MCF 10A (cell line): Measurements from ENCODE around the gene SH3BP4. TPM values are rescaled to one million over a fixed set of nuclear protein-coding genes. Genes with fewer than 3 reads are reported as not detected.

Source experiments
- BruUV-seq: library from RNA; stranded (reverse); fragments of 400-500 nt; replicated peaks from 2 replicates; lab custom pipeline; 2021; lab: Mats Ljungman, UMichigan
- CTCF ChIA-PET: fragments of 300-600 bp; sonication (Branson Sonifier 250); formaldehyde crosslinking; extraction: SDS; loops from one replicate; lab custom pipeline; 2021; ENCODE audit warnings: antibody characterized with exemption, inconsistent platforms; lab: Yijun Ruan, JAX
- POLR2A ChIA-PET: fragments of 300-600, 350-650 bp; sonication (Branson Sonifier 250); formaldehyde crosslinking; extraction: SDS; loops from one replicate; lab custom pipeline; 2020; ENCODE audit warnings: antibody characterized with exemption, inconsistent platforms; lab: Yijun Ruan, JAX
- DNase-seq: peaks from one replicate; pipeline ENCODE4 v3.0.0-alpha.2; 2018; ENCODE audit not compliant: unreplicated experiment
- H3K27ac Mint-ChIP-seq: one replicate; pipeline ENCODE4 v1.8.0; 2022; ENCODE audit warnings: mild to moderate bottlenecking, low read depth, mixed read lengths; ENCODE audit not compliant: unreplicated experiment
- H3K27me3 Mint-ChIP-seq: one replicate; pipeline ENCODE4 v1.8.0; 2022; ENCODE audit warnings: mixed read lengths; ENCODE audit not compliant: insufficient read depth, unreplicated experiment
- H3K36me3 Mint-ChIP-seq: one replicate; pipeline ENCODE4 v1.8.0; 2022; ENCODE audit warnings: mild to moderate bottlenecking, moderate library complexity, mixed read lengths; ENCODE audit not compliant: insufficient read depth, unreplicated experiment
- H3K4me1 Mint-ChIP-seq: one replicate; pipeline ENCODE4 v1.8.0; 2022; ENCODE audit warnings: mixed read lengths; ENCODE audit not compliant: insufficient read depth, unreplicated experiment
- H3K4me3 Mint-ChIP-seq: one replicate; pipeline ENCODE4 v1.8.0; 2022; ENCODE audit warnings: mild to moderate bottlenecking, moderate library complexity, mixed read lengths; ENCODE audit not compliant: unreplicated experiment
- H3K9me3 Mint-ChIP-seq: one replicate; pipeline ENCODE4 v1.8.0; 2022; ENCODE audit warnings: mixed read lengths; ENCODE audit not compliant: unreplicated experiment
- intact Hi-C: fragments of 100-400 bp; cut with micrococcal nuclease; formaldehyde crosslinking; loops from 2 replicates; pipeline ENCODE4 v1.14.1; 2022
- total RNA-seq: library from RNA; stranded (reverse); gene quantifications from 2 replicates; pipeline ENCODE4 v1.2.3, GENCODE V29; 2022
- TF ChIP-seq, protein P1 (sequence below): fragments of 200-600 bp; IDR thresholded peaks from one replicate; pipeline ENCODE4 v1.8.0; 2022; ENCODE audit warnings: antibody characterized with exemption, mild to moderate bottlenecking; ENCODE audit not compliant: unreplicated experiment

The SH3BP4 gene
- total RNA-seq, 1 experiment from 2014 or later: 59.7 TPM

DNA sequence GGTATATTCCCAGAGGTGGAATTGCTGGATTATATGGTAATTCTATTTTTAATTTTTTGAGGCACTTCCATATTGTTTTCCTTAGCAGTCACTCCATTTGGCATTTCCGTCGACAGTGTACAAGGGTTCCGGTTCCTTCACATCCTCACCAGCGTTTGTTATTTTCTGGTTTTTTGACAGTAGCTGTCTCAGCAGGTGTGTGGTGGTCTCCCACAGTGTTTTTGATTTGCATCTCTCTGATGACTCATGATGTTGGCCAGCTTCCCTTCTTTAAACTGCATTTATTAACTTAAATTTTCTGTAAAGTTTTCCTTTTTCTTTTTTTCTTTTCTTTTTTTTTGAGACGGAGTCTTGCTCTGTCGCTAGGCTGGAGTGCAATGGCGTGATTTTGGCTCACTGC is 19.7 kb downstream of the SH3BP4 start:
- no peaks in the 10 kb centered on the region for H3K9me3 Mint-ChIP-seq
- no peak overlapping the region for H3K4me3 Mint-ChIP-seq
- H3K4me1 Mint-ChIP-seq: peaks cover 34% of the 10 kb centered on the region
- no peak overlapping the region for H3K27ac Mint-ChIP-seq
- no peaks in the 10 kb centered on the region for H3K27me3 Mint-ChIP-seq
- ChIA-PET POLR2A (interaction anchor here (0.9 to 1.6 kb wide), 4 partner anchors 15 to 56 kb away, joined by 3 to 5 read pairs (median 4); no protein-coding TSS in a partner anchor), CTCF (interaction anchor here (0.6 to 1.3 kb wide), 2 partner anchors 48 to 407 kb away, joined by 3 to 4 read pairs; no protein-coding TSS in a partner anchor)
- intact Hi-C loops: no loop called here
- H3K36me3 Mint-ChIP-seq: peaks cover 12% of the 10 kb centered on the region
- TF ChIP-seq, protein P1, sequence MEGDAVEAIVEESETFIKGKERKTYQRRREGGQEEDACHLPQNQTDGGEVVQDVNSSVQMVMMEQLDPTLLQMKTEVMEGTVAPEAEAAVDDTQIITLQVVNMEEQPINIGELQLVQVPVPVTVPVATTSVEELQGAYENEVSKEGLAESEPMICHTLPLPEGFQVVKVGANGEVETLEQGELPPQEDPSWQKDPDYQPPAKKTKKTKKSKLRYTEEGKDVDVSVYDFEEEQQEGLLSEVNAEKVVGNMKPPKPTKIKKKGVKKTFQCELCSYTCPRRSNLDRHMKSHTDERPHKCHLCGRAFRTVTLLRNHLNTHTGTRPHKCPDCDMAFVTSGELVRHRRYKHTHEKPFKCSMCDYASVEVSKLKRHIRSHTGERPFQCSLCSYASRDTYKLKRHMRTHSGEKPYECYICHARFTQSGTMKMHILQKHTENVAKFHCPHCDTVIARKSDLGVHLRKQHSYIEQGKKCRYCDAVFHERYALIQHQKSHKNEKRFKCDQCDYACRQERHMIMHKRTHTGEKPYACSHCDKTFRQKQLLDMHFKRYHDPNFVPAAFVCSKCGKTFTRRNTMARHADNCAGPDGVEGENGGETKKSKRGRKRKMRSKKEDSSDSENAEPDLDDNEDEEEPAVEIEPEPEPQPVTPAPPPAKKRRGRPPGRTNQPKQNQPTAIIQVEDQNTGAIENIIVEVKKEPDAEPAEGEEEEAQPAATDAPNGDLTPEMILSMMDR: no peak
- DNase-seq: no peak
- no TSS peak for BruUV-seq

DNA sequence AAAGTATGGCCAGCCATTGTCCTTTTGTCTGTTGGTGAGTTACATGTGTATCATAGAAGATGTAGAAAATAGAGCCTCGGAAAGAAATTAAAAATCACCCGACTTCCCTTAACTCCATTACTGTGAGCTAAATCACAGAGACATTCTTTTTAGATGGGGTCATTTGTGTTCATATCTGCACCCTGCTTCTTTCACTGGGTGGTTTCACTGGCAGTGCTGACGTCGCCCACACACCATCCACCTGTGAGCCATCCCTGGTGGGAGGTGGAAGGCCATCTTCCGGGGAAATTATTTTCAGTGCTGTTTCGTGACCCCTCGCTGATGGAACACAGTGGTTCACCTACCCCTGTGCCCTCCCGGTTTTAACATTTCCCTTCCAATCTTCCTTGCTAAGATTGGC is 21.2 kb downstream of the SH3BP4 start:
- no peaks in the 10 kb centered on the region for H3K9me3 Mint-ChIP-seq
- CTCF ChIA-PET: interaction anchor here (1.3 kb wide), 1 partner anchor 91 kb away, joined by 3 read pairs; no protein-coding TSS in a partner anchor
- H3K4me3 Mint-ChIP-seq: no peak overlapping the region
- POLR2A ChIA-PET: interaction anchor here (0.9 to 1.6 kb wide), 3 partner anchors 29 to 53 kb away, joined by 3 read pairs; no protein-coding TSS in a partner anchor
- BruUV-seq: no TSS peak
- no peak overlapping the region for H3K27ac Mint-ChIP-seq
- H3K4me1 Mint-ChIP-seq: peaks cover 35% of the 10 kb centered on the region
- peaks cover 12% of the 10 kb centered on the region for H3K36me3 Mint-ChIP-seq
- no peaks in the 10 kb centered on the region for H3K27me3 Mint-ChIP-seq
- TF ChIP-seq, protein P1: no peak
- no peak for DNase-seq
- intact Hi-C loops: no loop called here

DNA sequence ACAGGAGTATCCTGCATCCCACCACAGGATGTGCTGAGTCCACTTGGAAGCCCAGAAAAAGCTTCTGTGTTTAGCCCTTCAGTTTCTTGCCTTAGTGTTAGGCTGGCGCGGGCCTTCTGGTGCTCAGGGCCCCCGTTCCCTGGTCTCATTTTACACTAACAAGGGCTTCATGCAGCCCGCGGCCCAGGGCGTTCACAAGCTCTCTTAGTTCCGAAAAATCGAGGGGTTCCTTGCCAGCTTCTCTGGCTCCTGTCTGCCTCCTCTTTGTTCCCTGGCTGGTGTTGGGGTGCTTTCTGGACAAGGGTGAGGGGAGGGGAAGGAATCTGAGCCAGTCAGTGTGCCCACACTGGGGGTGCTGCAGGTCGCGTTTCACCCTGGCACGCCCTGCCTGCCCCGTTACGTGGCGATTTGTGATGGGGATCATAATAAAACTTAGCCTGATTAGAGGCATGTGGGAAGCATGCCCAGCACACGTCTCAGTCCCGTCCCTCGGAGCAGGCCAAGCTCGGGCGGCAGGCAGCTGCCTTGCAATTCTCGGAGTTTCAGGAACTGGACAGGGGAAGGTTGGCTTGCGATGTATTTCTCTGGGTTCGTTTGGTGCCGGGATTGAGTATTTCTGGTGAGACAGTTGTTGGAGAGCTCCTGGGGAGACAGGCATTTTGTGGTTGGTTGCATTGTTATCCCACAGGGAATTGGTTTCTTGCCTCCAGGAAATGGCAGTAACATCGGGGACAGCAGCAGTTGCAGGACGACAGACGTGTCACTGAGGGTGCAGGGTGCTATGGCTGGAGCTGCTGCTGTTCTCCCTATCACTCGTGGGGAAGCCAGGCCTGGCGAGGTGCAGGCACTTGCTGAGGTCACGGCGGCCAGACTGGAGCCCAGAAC is 22.9 kb downstream of the SH3BP4 start:
- POLR2A ChIA-PET: no interaction called here

DNA sequence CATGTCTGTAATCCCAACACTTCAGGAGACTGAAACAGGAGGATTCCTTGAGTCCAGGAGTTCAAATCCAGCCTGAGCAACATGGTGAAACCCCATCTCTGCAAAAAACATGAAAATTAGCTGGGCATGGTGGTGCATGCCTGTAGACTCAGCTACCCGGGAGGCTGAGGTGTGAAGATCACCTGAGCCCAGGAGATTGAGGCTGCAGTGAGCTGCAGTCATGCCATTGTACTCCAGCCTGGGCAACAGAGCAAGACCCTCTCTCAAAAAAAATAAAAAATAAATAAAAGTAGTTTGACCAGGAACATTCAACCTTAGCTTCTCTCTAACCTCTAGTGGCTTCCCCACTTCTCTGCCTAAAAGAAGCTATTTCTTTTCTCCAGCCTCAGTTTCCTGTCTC is 23.8 kb downstream of the SH3BP4 start:
- Mint-ChIP-seq H3K4me1 (peaks cover 30% of the 10 kb centered on the region), H3K9me3 (no peaks in the 10 kb centered on the region), H3K4me3 (no peak overlapping the region), H3K27ac (no peak overlapping the region), H3K36me3 (peaks cover 2% of the 10 kb centered on the region), H3K27me3 (no peaks in the 10 kb centered on the region)
- ChIA-PET POLR2A (no interaction called here), CTCF (interaction anchor here (0.6 kb wide), 1 partner anchor 132 kb away, joined by 3 read pairs; no protein-coding TSS in a partner anchor)
- no TSS peak for BruUV-seq
- no peak for DNase-seq
- intact Hi-C loops: no loop called here
- TF ChIP-seq, protein P1: no peak

More for the DNA sequence above, 22.9 kb downstream of the SH3BP4 start:
- TF ChIP-seq, protein P1: no peak
- Mint-ChIP-seq H3K27ac (no peak overlapping the region), H3K36me3 (peaks cover 8% of the 10 kb centered on the region), H3K9me3 (no peaks in the 10 kb centered on the region), H3K4me3 (no peak overlapping the region), H3K4me1 (peaks cover 39% of the 10 kb centered on the region), H3K27me3 (no peaks in the 10 kb centered on the region)
- DNase-seq: no peak
- CTCF ChIA-PET: interaction anchor here (0.6 kb wide), 1 partner anchor 82 kb away, joined by 5 read pairs; no protein-coding TSS in a partner anchor
- BruUV-seq: no TSS peak
- intact Hi-C loops: no loop called here
